ENCODE measurements around the gene REXO1. TPM values are rescaled to one million over a fixed set of nuclear protein-coding genes. Genes with fewer than 3 reads are reported as not detected.

Gene REXO1
- total RNA-seq, 4 donors from 2014 or later = 36.0 to 95.0 (median 56.3) TPM

DNA sequence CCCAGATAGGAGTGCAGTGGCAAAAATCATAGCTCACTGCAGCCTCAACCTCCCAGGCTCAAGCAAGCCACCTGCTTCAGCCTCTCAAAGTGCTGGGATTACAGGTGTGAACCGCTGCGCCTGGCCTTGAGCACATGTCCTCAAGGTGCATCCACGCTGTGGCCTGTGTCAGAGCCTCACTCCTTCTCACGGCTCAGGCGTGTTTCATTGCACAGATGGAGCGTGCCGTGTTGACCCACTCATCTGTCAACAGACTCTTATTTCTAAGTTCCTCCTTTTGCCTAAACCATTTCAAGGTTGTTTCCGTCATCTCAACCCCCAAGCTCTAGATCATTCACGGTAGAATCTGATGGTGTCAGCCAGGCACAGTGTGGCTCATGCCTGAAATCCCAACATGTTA, 64.4 kb downstream of the REXO1 start:
- no peak for DNase-seq
- in situ Hi-C loops (cut with MboI; ENCODE audit: low pct_ligation_motif_present in 1 of 4, low pct_unique_long_range_greater_than_20kb in 1 of 4, low sequenced_read_pairs in 3 of 4) = loop anchor here in 3 of 4 donors (25.0 kb wide), 1 partner anchor 247 kb away; no protein-coding TSS in a partner anchor
- intact Hi-C loops (cut with DNase I; ENCODE audit: low total_unique reads) = no loop called here
- Histone ChIP-seq H3K27ac (no peak overlapping the region), H3K36me3 (no peaks in the 10 kb centered on the region), H3K9me3 (peaks cover 7% of the 10 kb centered on the region in 2 donors), H3K4me1 (no peaks in the 10 kb centered on the region), H3K27me3 (peaks cover 96% of the 10 kb centered on the region), H3K4me3 (no peak overlapping the region)
- TF ChIP-seq, protein P1, sequence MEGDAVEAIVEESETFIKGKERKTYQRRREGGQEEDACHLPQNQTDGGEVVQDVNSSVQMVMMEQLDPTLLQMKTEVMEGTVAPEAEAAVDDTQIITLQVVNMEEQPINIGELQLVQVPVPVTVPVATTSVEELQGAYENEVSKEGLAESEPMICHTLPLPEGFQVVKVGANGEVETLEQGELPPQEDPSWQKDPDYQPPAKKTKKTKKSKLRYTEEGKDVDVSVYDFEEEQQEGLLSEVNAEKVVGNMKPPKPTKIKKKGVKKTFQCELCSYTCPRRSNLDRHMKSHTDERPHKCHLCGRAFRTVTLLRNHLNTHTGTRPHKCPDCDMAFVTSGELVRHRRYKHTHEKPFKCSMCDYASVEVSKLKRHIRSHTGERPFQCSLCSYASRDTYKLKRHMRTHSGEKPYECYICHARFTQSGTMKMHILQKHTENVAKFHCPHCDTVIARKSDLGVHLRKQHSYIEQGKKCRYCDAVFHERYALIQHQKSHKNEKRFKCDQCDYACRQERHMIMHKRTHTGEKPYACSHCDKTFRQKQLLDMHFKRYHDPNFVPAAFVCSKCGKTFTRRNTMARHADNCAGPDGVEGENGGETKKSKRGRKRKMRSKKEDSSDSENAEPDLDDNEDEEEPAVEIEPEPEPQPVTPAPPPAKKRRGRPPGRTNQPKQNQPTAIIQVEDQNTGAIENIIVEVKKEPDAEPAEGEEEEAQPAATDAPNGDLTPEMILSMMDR (IDR thresholded peaks at IDR 0.05) = no peak
- TF ChIP-seq POLR2AphosphoS5 (IDR thresholded peaks at IDR 0.05) = no peak
- TF ChIP-seq POLR2A (IDR thresholded peaks at IDR 0.05) = no peak
- TF ChIP-seq EP300 (IDR thresholded peaks at IDR 0.05; ENCODE audit: low read depth) = no peak
- 63 to 100% methylated on average over 1 to 9 of the region's 9 CpGs for WGBS, 2 donors (ENCODE audit: low coverage in 1 of 2)

DNA sequence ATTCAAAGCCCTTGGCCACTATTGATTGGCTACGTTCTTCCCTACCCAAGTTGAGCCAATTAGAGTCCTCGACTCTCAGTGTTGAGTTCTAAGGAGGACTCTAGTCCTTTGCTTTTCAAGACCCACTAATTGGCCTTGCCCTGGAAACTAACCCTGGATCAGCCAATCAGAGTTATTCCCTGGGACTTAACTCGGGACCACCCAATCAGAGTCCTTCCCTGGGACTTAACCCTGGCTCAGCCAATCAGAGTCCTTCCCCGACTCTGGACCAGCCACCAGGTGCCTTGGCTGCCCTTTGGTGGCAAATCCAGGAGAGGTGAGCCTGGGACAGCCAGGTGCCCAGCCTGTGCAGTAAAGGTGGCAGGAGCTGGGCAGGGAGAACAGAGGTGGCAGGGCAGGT, 64.9 kb downstream of the REXO1 start:
- in situ Hi-C loops (cut with MboI; ENCODE audit: low pct_ligation_motif_present in 1 of 4, low pct_unique_long_range_greater_than_20kb in 1 of 4, low sequenced_read_pairs in 3 of 4) (loop anchor here in 3 of 4 donors (25.0 kb wide), 1 partner anchor 246 kb away; no protein-coding TSS in a partner anchor), intact Hi-C loops (cut with DNase I; ENCODE audit: low total_unique reads) (no loop called here)
- H3K4me3 ChIP-seq = no peak overlapping the region
- no peaks in the 10 kb centered on the region for H3K4me1 ChIP-seq
- H3K9me3 ChIP-seq = peaks cover 7% of the 10 kb centered on the region in 2 donors
- no peak overlapping the region for H3K27ac ChIP-seq
- 79% methylated on average over 4 of the region's 4 CpGs; no CpG with 5 or more reads in 1 of the 2 donors for WGBS, 2 donors (ENCODE audit: low coverage in 1 of 2)
- DNase-seq = no peak
- peaks cover 96% of the 10 kb centered on the region for H3K27me3 ChIP-seq
- no peaks in the 10 kb centered on the region for H3K36me3 ChIP-seq
- TF ChIP-seq EP300 (IDR thresholded peaks at IDR 0.05; ENCODE audit: low read depth) = no peak
- TF ChIP-seq, protein P1 (IDR thresholded peaks at IDR 0.05) = no peak
- TF ChIP-seq POLR2AphosphoS5 (IDR thresholded peaks at IDR 0.05) = no peak
- TF ChIP-seq POLR2A (IDR thresholded peaks at IDR 0.05) = no peak

DNA sequence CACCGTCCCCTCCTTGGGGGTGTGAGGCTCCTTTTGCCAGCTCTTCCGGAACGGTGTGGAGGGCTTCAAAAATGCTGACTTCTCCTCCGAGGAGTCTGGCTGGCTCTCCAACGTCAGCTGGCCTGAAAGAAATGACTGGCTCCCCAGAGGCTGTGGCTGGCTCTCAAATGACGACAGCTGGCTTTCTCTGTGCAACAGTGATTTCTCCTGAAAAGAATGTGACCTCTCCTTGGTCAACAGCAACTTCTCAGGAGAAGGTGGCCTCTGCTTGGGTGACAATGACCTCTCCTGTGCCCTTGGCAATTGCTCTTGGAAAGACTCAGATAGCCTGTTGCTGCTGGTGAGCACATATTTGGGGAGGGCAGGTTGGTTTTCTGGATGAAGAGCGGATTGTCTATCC, 65.8 kb downstream of the REXO1 start:
- WGBS, 2 donors (ENCODE audit: low coverage in 1 of 2) = 75 to 80% methylated on average over 2 to 5 of the region's 7 CpGs
- no peak overlapping the region for H3K4me3 ChIP-seq
- intact Hi-C loops (cut with DNase I; ENCODE audit: low total_unique reads) (no loop called here), in situ Hi-C loops (cut with MboI; ENCODE audit: low pct_ligation_motif_present in 1 of 4, low pct_unique_long_range_greater_than_20kb in 1 of 4, low sequenced_read_pairs in 3 of 4) (loop anchor here in 3 of 4 donors (25.0 kb wide), 1 partner anchor 245 kb away; no protein-coding TSS in a partner anchor)
- TF ChIP-seq, protein P1 (IDR thresholded peaks at IDR 0.05) = no peak
- TF ChIP-seq POLR2A (IDR thresholded peaks at IDR 0.05) (no peak), EP300 (IDR thresholded peaks at IDR 0.05; ENCODE audit: low read depth) (no peak), POLR2AphosphoS5 (IDR thresholded peaks at IDR 0.05) (no peak)
- H3K27me3 ChIP-seq = peaks cover 95% of the 10 kb centered on the region
- DNase-seq = no peak
- no peak overlapping the region for H3K27ac ChIP-seq
- H3K9me3 ChIP-seq = peaks cover 7% of the 10 kb centered on the region in 2 donors
- H3K36me3 ChIP-seq = no peaks in the 10 kb centered on the region
- H3K4me1 ChIP-seq = no peaks in the 10 kb centered on the region

DNA sequence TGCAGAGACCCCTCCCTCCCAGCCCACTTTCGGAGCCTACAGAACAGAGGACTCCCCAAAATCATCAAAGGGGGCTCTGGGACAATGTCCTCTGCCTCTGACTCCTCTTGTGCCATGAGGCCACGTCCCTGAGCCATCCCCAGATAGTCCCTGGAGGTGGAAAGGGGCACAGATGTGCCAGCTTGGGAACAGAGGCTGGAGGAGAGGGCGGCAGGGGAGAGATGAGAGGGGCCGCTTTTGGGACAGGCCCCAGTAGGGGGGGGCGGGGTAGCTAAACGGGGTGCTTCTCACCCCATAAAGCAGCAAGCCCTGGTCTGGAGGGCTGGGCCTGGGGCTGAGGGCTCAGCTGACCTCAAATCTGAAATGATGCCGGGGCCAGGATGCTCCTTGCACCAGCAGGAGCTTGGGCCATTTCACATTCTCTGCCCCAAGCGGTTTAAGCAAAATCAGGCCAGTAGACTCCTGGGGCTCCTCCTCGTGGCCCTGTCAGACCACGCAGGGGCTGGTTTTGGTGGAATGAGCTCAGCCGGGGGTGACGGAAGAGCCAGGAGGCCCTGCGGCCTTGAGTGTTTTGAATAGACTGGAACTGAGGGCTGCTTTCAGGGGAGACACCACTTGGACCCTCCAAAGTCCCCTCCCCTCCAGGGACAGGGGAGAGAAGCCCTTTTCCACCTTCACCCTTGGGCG, 67.9 kb downstream of the REXO1 start:
- H3K27ac ChIP-seq = no peak overlapping the region
- intact Hi-C loops (cut with DNase I; ENCODE audit: low total_unique reads) (no loop called here), in situ Hi-C loops (cut with MboI; ENCODE audit: low pct_ligation_motif_present in 1 of 4, low pct_unique_long_range_greater_than_20kb in 1 of 4, low sequenced_read_pairs in 3 of 4) (loop anchor here in 3 of 4 donors (25.0 kb wide), 1 partner anchor 243 kb away; no protein-coding TSS in a partner anchor)
- no peak for TF ChIP-seq EP300 (IDR thresholded peaks at IDR 0.05; ENCODE audit: low read depth)
- no peak for TF ChIP-seq POLR2A (IDR thresholded peaks at IDR 0.05)
- TF ChIP-seq POLR2AphosphoS5 (IDR thresholded peaks at IDR 0.05) = no peak
- TF ChIP-seq, protein P1 (IDR thresholded peaks at IDR 0.05) = no peak
- H3K4me1 ChIP-seq = no peaks in the 10 kb centered on the region
- peaks cover 98% of the 10 kb centered on the region for H3K27me3 ChIP-seq
- H3K9me3 ChIP-seq = peaks cover 7% of the 10 kb centered on the region in 2 donors
- H3K4me3 ChIP-seq = no peak overlapping the region
- WGBS, 2 donors (ENCODE audit: low coverage in 1 of 2) = 27 to 36% methylated on average over 2 to 14 of the region's 14 CpGs
- no peaks in the 10 kb centered on the region for H3K36me3 ChIP-seq
- no peak for DNase-seq

Measured in transverse colon (tissue), 4 donors.